ENCODE measurements around the gene USP40.

DNA sequence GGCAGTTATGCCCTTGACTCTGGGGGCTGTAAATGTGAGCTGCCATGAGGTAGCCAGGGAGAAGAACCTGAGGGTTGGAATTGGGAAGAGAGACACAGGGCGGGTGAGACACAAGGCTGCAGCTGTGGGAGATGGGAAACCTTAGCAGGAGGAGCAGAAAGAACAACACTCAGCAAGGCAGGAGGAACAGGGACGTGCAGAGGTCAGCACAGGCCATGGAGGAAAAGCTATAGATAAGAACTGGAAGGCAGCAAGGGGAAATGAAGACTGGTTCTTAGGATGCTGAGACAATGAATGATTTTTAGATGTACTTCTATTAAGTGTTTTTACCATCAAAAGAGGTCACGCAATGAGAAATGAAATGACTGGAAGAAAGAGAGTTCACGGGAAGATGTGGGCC is 80.2 kb downstream of the USP40 start:
- TF ChIP-seq, protein P1, sequence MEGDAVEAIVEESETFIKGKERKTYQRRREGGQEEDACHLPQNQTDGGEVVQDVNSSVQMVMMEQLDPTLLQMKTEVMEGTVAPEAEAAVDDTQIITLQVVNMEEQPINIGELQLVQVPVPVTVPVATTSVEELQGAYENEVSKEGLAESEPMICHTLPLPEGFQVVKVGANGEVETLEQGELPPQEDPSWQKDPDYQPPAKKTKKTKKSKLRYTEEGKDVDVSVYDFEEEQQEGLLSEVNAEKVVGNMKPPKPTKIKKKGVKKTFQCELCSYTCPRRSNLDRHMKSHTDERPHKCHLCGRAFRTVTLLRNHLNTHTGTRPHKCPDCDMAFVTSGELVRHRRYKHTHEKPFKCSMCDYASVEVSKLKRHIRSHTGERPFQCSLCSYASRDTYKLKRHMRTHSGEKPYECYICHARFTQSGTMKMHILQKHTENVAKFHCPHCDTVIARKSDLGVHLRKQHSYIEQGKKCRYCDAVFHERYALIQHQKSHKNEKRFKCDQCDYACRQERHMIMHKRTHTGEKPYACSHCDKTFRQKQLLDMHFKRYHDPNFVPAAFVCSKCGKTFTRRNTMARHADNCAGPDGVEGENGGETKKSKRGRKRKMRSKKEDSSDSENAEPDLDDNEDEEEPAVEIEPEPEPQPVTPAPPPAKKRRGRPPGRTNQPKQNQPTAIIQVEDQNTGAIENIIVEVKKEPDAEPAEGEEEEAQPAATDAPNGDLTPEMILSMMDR (IDR thresholded peaks at IDR 0.05): no peak
- no peak for TF ChIP-seq POLR2A (IDR thresholded peaks at IDR 0.05)

Data from ovary (tissue), 3 donors.